GM19452 (cell line): ENCODE measurements around the gene ANKRD13C.
"Not testable (repeated sequence)": the region's sequence is repeated elsewhere in the genome, so short reads cannot be mapped to it uniquely, and the experiment has no call there.

Experiments used
- ATAC-seq: cut with Tn5 transposase; IDR thresholded peaks from one replicate; pipeline ENCODE4 v1.9.1; 2021; ENCODE audit not compliant: unreplicated experiment

ANKRD13C gene

GRCh38 chr1:70354332-70355110 lies at the start of gene ANKRD13C:
ANKRD13C (minus strand) TSS chr1:70354722; CDS start chr1:70354408, 314 bp downstream.
- ATAC-seq, result peak; percentile 89

- ATAC-seq, result no peak
Measured at GRCh38 chr1:70403759-70404158, 49.2 kb upstream of the ANKRD13C start.

GRCh38 chr1:70401974-70402373 lies 47.5 kb upstream of the ANKRD13C start:
- ATAC-seq, result no peak

GRCh38 chr1:70400335-70400734 lies 45.8 kb upstream of the ANKRD13C start:
- ATAC-seq, result no peak

- no peak for ATAC-seq
Measured at GRCh38 chr1:70397013-70397412, 42.5 kb upstream of the ANKRD13C start.

- ATAC-seq, result no peak
Measured at GRCh38 chr1:70396607-70397006, 42.1 kb upstream of the ANKRD13C start.

- ATAC-seq, result no peak
Measured at GRCh38 chr1:70392626-70393025, 38.1 kb upstream of the ANKRD13C start.

- ATAC-seq, result no peak
Measured at GRCh38 chr1:70387507-70387906, 33.0 kb upstream of the ANKRD13C start.

- no peak for ATAC-seq
Measured at GRCh38 chr1:70386121-70386520, 31.6 kb upstream of the ANKRD13C start.

- no peak for ATAC-seq
Measured at GRCh38 chr1:70385477-70385876, 31.0 kb upstream of the ANKRD13C start.

GRCh38 chr1:70384542-70384941 lies 30.0 kb upstream of the ANKRD13C start:
- no peak for ATAC-seq

- ATAC-seq, result peak; percentile 29
Measured at GRCh38 chr1:70383483-70383882, 29.0 kb upstream of the ANKRD13C start.

- peak; percentile 87 for ATAC-seq
Measured at GRCh38 chr1:70382682-70383081, 28.2 kb upstream of the ANKRD13C start.

- no peak for ATAC-seq
Measured at GRCh38 chr1:70376196-70376595, 21.7 kb upstream of the ANKRD13C start.

GRCh38 chr1:70373580-70373979 lies 19.1 kb upstream of the ANKRD13C start:
- ATAC-seq, result not testable (repeated sequence)

GRCh38 chr1:70372426-70372825 lies 17.9 kb upstream of the ANKRD13C start:
- ATAC-seq, result no peak

- ATAC-seq, result not testable (repeated sequence)
Measured at GRCh38 chr1:70371586-70371985, 17.1 kb upstream of the ANKRD13C start.

GRCh38 chr1:70367397-70367796 lies 12.9 kb upstream of the ANKRD13C start:
- ATAC-seq, result not testable (repeated sequence)

GRCh38 chr1:70366997-70367396 lies 12.5 kb upstream of the ANKRD13C start:
- ATAC-seq, result not testable (repeated sequence)

- not testable (repeated sequence) for ATAC-seq
Measured at GRCh38 chr1:70366425-70366952, 12.0 kb upstream of the ANKRD13C start.

GRCh38 chr1:70364439-70364838 lies 9.9 kb upstream of the ANKRD13C start:
- no peak for ATAC-seq

- ATAC-seq, result no peak
Measured at GRCh38 chr1:70361727-70362398, 7.3 kb upstream of the ANKRD13C start.
